ENCODE measurements around the gene MTOR. TPM values are rescaled to one million over a fixed set of nuclear protein-coding genes. Genes with fewer than 3 reads are reported as not detected.

The MTOR gene
- total and polyA plus RNA-seq, 2 of the 8 experiments (the other 6 are each of a cell fraction or from before 2014, with no cell fraction given): 44.2 to 76.8 TPM

DNA sequence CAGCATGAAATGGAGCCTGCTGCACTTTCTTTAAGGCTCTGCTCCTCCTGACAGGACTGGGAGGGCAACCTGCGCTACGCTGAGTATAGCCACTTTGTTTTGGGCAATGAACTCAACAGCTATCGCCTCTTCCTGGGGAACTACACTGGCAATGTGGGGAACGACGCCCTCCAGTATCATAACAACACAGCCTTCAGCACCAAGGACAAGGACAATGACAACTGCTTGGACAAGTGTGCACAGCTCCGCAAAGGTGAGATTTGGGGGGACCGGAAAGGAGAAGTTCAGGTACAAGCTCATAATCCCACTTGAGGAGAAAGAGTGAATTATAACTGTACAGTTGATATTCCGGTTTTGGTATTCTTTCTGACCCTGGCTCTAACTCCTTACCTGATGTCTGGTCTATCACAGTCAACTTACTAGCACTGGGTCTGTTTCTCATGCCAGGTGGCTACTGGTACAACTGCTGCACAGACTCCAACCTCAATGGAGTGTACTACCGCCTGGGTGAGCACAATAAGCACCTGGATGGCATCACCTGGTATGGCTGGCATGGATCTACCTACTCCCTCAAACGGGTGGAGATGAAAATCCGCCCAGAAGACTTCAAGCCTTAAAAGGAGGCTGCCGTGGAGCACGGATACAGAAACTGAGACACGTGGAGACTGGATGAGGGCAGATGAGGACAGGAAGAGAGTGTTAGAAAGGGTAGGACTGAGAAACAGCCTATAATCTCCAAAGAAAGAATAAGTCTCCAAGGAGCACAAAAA is 67.8 kb downstream of the MTOR start (continued):
- TF ChIP-seq CREB1 (IDR thresholded peaks at IDR 0.05) (no peak), TAF7 (optimal IDR thresholded peaks at IDR 0.05; ENCODE audit: borderline replicate concordance, low read depth, low read length) (no peak), CTCF (IDR thresholded peaks at IDR 0.05; ENCODE audit: control extremely low read depth in 1 of 3, insufficient read depth in 1 of 3, low read depth in 1 of 3, low read length in 3 of 3) (no peak), CBX5 (IDR thresholded peaks at IDR 0.05; ENCODE audit: low read depth, low read length) (no peak), SIX5 (IDR thresholded peaks at IDR 0.05; ENCODE audit: low read depth, low read length) (no peak), KDM1A (IDR thresholded peaks at IDR 0.05; ENCODE audit: borderline replicate concordance, low read length) (no peak), TCF12 (IDR thresholded peaks at IDR 0.05; ENCODE audit: low read depth, low read length) (no peak), HDAC2 (IDR thresholded peaks at IDR 0.05; ENCODE audit: borderline replicate concordance in 1 of 2, low read depth in 2 of 2, low read length in 2 of 2) (no peak)

Measured in H1 (cell line).